HG03045 (cell line): Measurements from ENCODE around the gene PYDC1.
"Not testable (repeated sequence)": the region's sequence is repeated elsewhere in the genome, so short reads cannot be mapped to it uniquely, and the experiment has no call there.

Experiments used
- ATAC-seq: cut with Tn5 transposase; IDR thresholded peaks from one replicate; pipeline ENCODE4 v1.9.1; 2021; ENCODE audit warnings: mild to moderate bottlenecking, moderate library complexity; ENCODE audit not compliant: unreplicated experiment

PYDC1 gene

GRCh38 chr16:31196324-31197088 is 20.4 kb downstream of the PYDC1 start:
- ATAC-seq, result no peak

GRCh38 chr16:31195861-31196260 is 21.1 kb downstream of the PYDC1 start:
- not testable (repeated sequence) for ATAC-seq

GRCh38 chr16:31194898-31195297 is 22.0 kb downstream of the PYDC1 start:
- no peak for ATAC-seq

- ATAC-seq, result no peak
Measured at GRCh38 chr16:31193874-31194273, 23.1 kb downstream of the PYDC1 start.

GRCh38 chr16:31192856-31193642 is 23.9 kb downstream of the PYDC1 start:
- ATAC-seq, result no peak

- ATAC-seq, result no peak
Measured at GRCh38 chr16:31191697-31192428, 25.1 kb downstream of the PYDC1 start.

- ATAC-seq, result no peak
Measured at GRCh38 chr16:31190818-31191444, 26.0 kb downstream of the PYDC1 start.

- ATAC-seq, result no peak
Measured at GRCh38 chr16:31190061-31190460, 26.9 kb downstream of the PYDC1 start.

GRCh38 chr16:31189412-31189778 is 27.5 kb downstream of the PYDC1 start:
- no peak for ATAC-seq

GRCh38 chr16:31188450-31189411 is 28.2 kb downstream of the PYDC1 start:
- ATAC-seq, result no peak

GRCh38 chr16:31187808-31188189 is 29.1 kb downstream of the PYDC1 start:
- ATAC-seq, result no peak

GRCh38 chr16:31186930-31187807 is 29.8 kb downstream of the PYDC1 start:
- ATAC-seq, result no peak

- no peak for ATAC-seq
Measured at GRCh38 chr16:31186176-31186575, 30.8 kb downstream of the PYDC1 start.

GRCh38 chr16:31185339-31185738 is 31.6 kb downstream of the PYDC1 start:
- no peak for ATAC-seq

GRCh38 chr16:31184888-31185287 is 32.0 kb downstream of the PYDC1 start:
- ATAC-seq, result no peak

GRCh38 chr16:31183432-31184428 is 33.2 kb downstream of the PYDC1 start:
- ATAC-seq, result no peak

- ATAC-seq, result no peak
Measured at GRCh38 chr16:31182391-31182790, 34.5 kb downstream of the PYDC1 start.
